Smooth muscle cell (in vitro differentiated cells): ENCODE data around the gene NF1. TPM values are rescaled to one million over a fixed set of nuclear protein-coding genes. Genes with fewer than 3 reads are reported as not detected.
"Not testable (repeated sequence)": the region's sequence is repeated elsewhere in the genome, so short reads cannot be mapped to it uniquely, and the experiment has no call there.

Source experiments
- DNase-seq: peaks from one replicate; lab custom pipeline; 2025; ENCODE audit not compliant: unreplicated experiment; lab: John Stamatoyannopoulos, UW
- H2AFZ ChIP-seq: fragments of 200-600 bp; sonication (generic); 2 replicates; pipeline ENCODE4 v1.6.0; 2016; ENCODE audit warnings: antibody characterized with exemption, low read depth, mild to moderate bottlenecking
- H3F3A ChIP-seq: fragments of 200-600 bp; sonication (generic); 2 replicates; pipeline ENCODE4 v1.6.0; 2017; ENCODE audit warnings: antibody characterized with exemption, low read depth
- H3K27ac ChIP-seq: fragments of 200-600 bp; sonication (generic); 2 replicates; pipeline ENCODE4 v1.5.1; 2016; ENCODE audit warnings: low read depth, mild to moderate bottlenecking
- H3K27me3 ChIP-seq: fragments of 200-600 bp; sonication (generic); 2 replicates; pipeline ENCODE4 v1.6.1; 2016; ENCODE audit warnings: low read depth, mild to moderate bottlenecking
- H3K36me3 ChIP-seq: fragments of 200-600 bp; sonication (generic); 2 replicates; pipeline ENCODE4 v1.5.1; 2016; ENCODE audit warnings: low read depth
- H3K4me1 ChIP-seq: fragments of 200-600 bp; sonication (generic); 2 replicates; pipeline ENCODE4 v1.5.1; 2016; ENCODE audit warnings: low read depth
- H3K4me2 ChIP-seq: fragments of 200-600 bp; sonication (generic); 2 replicates; pipeline ENCODE4 v1.6.0; 2016; ENCODE audit warnings: mild to moderate bottlenecking
- H3K4me3 ChIP-seq: fragments of 200-600 bp; sonication (generic); 2 replicates; pipeline ENCODE4 v1.5.1; 2016; ENCODE audit warnings: mild to moderate bottlenecking
- H3K79me2 ChIP-seq: fragments of 200-600 bp; sonication (generic); 2 replicates; pipeline ENCODE4 v1.6.0; 2016; ENCODE audit warnings: low read depth, mild to moderate bottlenecking
- H3K9ac ChIP-seq: fragments of 200-600 bp; sonication (generic); 2 replicates; pipeline ENCODE4 v1.6.0; 2016; ENCODE audit warnings: low read depth
- H3K9me3 ChIP-seq: fragments of 200-600 bp; sonication (generic); replicated peaks from 2 replicates; pipeline ENCODE4 v1.5.1; 2016; ENCODE audit warnings: low read depth
- H4K20me1 ChIP-seq: fragments of 200-600 bp; sonication (generic); 2 replicates; pipeline ENCODE4 v1.6.0; 2016; ENCODE audit warnings: low read depth
- CTCF ChIP-seq: fragments of 200-600 bp; sonication (generic); IDR thresholded peaks from 2 replicates; pipeline ENCODE4 v1.5.1; 2017; ENCODE audit warnings: borderline replicate concordance, mild to moderate bottlenecking, antibody characterized with exemption; ENCODE audit not compliant: insufficient read depth, poor library complexity, severe bottlenecking
- WGBS: methylation state at CpG from one replicate; pipeline ENCODE4 v1.1.7; 2016; ENCODE audit warnings: low lambda C conversion rate; 5-methylcytosine and 5-hydroxymethylcytosine counted together
- polyA plus RNA-seq: library from polyadenylated mRNA; unstranded; fragments of >200 nt; fragmentation: Nextera tagmentation; extraction: Ambion mirVana; gene quantifications from 2 replicates; pipeline ENCODE4 v1.2.1, GENCODE V29; 2016
- total RNA-seq: library from RNA; depleted of rRNA; stranded (reverse); fragments of >200 nt; gene quantifications from 2 replicates; pipeline ENCODE4 v1.2.3, GENCODE V29; 2014

NF1 gene
- total and polyA plus RNA-seq, 2 experiments from 2014 or later, result 7.6 to 74.3 TPM

- H3K9ac ChIP-seq, result no peak overlapping the region
- peaks cover 9% of the 10 kb centered on the region for H4K20me1 ChIP-seq
- no peak for DNase-seq
- WGBS, result 90% methylated on average over 2 of the region's 2 CpGs
- no peaks in the 10 kb centered on the region for H3K9me3 ChIP-seq
- no peaks in the 10 kb centered on the region for H3F3A ChIP-seq
- peaks cover 2% of the 10 kb centered on the region for H3K36me3 ChIP-seq
- no peaks in the 10 kb centered on the region for H3K27me3 ChIP-seq
- no peak overlapping the region for H3K4me3 ChIP-seq
- no peak for TF ChIP-seq CTCF
- H3K4me2 ChIP-seq, result no peak overlapping the region
- no peaks in the 10 kb centered on the region for H3K79me2 ChIP-seq
- H3K27ac ChIP-seq, result no peak overlapping the region
- no peaks in the 10 kb centered on the region for H3K4me1 ChIP-seq
- H2AFZ ChIP-seq, result no peak overlapping the region
These were observed 184.6 kb downstream of the NF1 start for GRCh38 chr17:31279401-31279800.

DNA sequence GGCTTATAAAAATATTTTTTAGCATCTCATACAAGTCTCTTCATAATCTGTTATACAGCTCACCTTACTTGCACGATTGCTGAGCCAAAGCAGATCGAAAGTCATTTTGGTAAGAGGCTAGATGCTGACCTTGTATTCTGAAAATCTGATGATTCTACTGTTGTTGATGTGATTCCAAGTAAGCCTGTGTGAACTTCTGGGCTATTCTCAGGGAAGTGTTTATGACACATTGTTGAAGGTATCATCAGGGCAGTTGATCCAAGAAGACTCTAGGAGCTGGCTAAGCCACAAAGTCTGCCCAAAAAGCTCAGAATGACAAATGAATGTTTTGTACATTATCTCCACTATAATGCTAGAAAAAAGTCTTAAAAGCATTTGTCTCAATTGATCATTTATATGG is 186.3 kb downstream of the NF1 start:
- H3K27me3 ChIP-seq, result no peaks in the 10 kb centered on the region
- no peaks in the 10 kb centered on the region for H3K9me3 ChIP-seq
- no peaks in the 10 kb centered on the region for H3F3A ChIP-seq
- H3K4me2 ChIP-seq, result no peak overlapping the region
- H4K20me1 ChIP-seq, result peaks cover 18% of the 10 kb centered on the region
- H3K79me2 ChIP-seq, result no peaks in the 10 kb centered on the region
- 97% methylated on average over 2 of the region's 2 CpGs for WGBS
- TF ChIP-seq CTCF, result no peak
- H3K4me1 ChIP-seq, result no peaks in the 10 kb centered on the region
- no peak overlapping the region for H3K9ac ChIP-seq
- no peak overlapping the region for H3K4me3 ChIP-seq
- DNase-seq, result no peak
- H2AFZ ChIP-seq, result no peak overlapping the region
- H3K36me3 ChIP-seq, result no peaks in the 10 kb centered on the region
- H3K27ac ChIP-seq, result no peak overlapping the region

DNA sequence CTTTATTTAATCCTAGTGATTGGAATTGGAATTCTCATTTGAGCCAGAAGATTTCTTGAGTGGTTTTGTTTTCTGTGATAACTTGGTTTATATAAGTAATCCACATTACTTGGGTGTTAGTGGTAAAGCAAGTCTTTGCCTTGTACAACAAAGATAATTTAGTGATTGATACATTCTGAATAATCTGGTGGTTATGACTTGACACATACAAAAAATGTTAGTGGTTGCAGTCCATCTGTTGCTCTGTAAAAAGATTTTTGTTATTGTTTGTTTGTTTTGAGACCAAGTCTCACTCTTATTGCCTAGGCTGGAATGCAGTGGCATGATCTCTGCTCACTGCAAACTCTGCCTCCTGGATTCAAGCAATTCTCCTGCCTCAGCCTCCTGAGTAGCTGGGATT is 189.1 kb downstream of the NF1 start:
- H3K4me1 ChIP-seq, result no peaks in the 10 kb centered on the region
- H2AFZ ChIP-seq, result no peak overlapping the region
- no peak for DNase-seq
- no peak overlapping the region for H3K4me2 ChIP-seq
- no peak for TF ChIP-seq CTCF
- H3K27ac ChIP-seq, result no peak overlapping the region
- H3F3A ChIP-seq, result no peaks in the 10 kb centered on the region
- H3K9ac ChIP-seq, result no peak overlapping the region
- H3K9me3 ChIP-seq, result no peaks in the 10 kb centered on the region
- no peaks in the 10 kb centered on the region for H3K79me2 ChIP-seq
- no peaks in the 10 kb centered on the region for H3K36me3 ChIP-seq
- no peak overlapping the region for H3K4me3 ChIP-seq
- peaks cover 23% of the 10 kb centered on the region for H4K20me1 ChIP-seq
- H3K27me3 ChIP-seq, result no peaks in the 10 kb centered on the region

DNA sequence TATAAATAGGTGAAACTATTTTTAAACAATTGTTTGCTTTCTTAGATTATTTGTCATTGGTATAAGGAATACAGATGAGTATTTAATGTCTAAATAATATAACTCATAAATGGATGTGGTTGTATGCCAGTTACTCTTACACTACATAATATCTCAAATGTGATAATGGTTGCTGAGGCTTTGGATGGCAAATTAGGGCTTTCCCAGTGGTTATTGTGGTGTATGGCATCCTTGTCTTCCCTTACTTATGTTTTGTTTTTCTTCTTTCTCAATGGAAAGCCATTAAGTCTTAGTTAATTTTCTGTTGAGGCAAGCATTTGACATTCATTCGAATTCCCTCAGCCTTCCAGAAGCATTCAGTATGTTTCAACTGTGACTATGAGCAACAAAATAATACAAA is 191.8 kb downstream of the NF1 start:
- Histone ChIP-seq H3K4me3 (no peak overlapping the region), H3K27ac (no peak overlapping the region), H3K9me3 (no peaks in the 10 kb centered on the region), H2AFZ (no peak overlapping the region), H3K4me2 (no peak overlapping the region), H4K20me1 (peaks cover 23% of the 10 kb centered on the region), H3F3A (no peaks in the 10 kb centered on the region), H3K79me2 (no peaks in the 10 kb centered on the region), H3K4me1 (no peaks in the 10 kb centered on the region), H3K36me3 (no peaks in the 10 kb centered on the region), H3K9ac (no peak overlapping the region), H3K27me3 (no peaks in the 10 kb centered on the region)
- 97% methylated on average over 1 of the region's 1 CpG for WGBS
- TF ChIP-seq CTCF, result no peak
- no peak for DNase-seq

- WGBS, result no CpG with 5 or more reads among the region's 1 CpG
- H3K4me2 ChIP-seq, H3K4me3 ChIP-seq, H3K4me1 ChIP-seq, H3F3A ChIP-seq, H3K27me3 ChIP-seq, H3K27ac ChIP-seq, H3K36me3 ChIP-seq, H2AFZ ChIP-seq, DNase-seq, H3K9ac ChIP-seq, H3K9me3 ChIP-seq, H3K79me2 ChIP-seq: not testable (repeated sequence)
- peaks cover 23% of the 10 kb centered on the region for H4K20me1 ChIP-seq
These were observed 193.2 kb downstream of the NF1 start for GRCh38 chr17:31287932-31288331.
